CD4-positive, alpha-beta T cell treated with Interleukin-17A for 1 hour (primary cell): ENCODE data around the gene POMC.
A peak's percentile ranks its signal among the peaks of the same experiment; 100 is the strongest.
"Not testable (repeated sequence)": the region's sequence is repeated elsewhere in the genome, so short reads cannot be mapped to it uniquely, and the experiment has no call there.

Source experiments
- DNase-seq: peaks from one replicate; pipeline ENCODE4 v3.0.0-alpha.2; 2020

Gene POMC

DNA sequence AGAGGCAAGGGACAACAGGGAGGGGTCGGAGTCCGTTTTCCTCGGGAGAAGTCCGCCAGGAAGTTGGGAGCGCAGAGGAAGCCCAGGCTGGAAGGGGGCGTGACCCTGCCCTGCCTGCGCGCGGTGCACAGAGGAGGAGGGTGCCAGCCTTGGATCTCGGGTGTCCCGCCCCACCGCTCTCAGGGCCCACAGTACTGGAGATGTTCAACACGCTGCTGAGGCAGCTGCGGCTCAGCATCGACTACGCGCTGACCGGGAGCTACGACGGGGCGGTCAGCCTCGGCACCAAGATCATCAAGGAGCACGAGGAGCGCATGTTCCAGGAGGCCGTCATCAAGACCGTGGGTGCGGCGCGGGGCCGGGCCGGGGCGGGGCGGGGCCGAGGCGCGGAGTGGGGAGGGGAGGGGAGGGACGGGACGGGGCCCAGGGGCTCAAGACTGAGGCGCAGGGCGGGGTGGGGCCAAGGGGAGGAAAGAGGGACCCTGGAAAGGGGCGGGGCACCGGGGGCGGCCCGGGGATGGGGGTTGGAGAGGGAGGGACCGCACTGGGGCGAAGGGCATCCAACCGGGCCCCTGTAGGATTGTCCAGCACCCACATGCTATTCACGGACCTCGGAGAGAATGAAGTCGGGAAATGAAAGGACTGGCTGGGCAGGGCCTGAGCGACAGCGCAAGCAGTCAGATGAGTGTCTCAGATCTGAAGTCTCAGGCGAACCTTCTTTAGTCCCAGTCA lies 36.6 kb downstream of the POMC start:
- peak; percentile 3 for DNase-seq

DNA sequence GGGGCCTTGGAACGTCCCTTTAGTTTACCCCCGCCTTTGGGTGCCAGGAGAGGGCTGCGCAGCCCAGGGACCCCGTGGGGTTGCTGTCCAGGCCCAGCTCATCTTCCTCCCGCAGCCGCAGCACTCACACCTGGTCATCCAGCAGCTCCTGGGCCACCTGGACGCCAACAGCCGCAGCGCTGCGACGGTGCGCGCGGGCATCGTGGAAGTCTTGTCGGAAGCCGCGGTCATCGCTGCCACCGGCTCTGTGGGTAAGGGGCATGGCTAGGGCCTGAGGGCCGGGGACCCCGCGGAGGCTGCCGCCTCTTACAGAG lies 37.2 kb downstream of the POMC start:
- no peak for DNase-seq

DNA sequence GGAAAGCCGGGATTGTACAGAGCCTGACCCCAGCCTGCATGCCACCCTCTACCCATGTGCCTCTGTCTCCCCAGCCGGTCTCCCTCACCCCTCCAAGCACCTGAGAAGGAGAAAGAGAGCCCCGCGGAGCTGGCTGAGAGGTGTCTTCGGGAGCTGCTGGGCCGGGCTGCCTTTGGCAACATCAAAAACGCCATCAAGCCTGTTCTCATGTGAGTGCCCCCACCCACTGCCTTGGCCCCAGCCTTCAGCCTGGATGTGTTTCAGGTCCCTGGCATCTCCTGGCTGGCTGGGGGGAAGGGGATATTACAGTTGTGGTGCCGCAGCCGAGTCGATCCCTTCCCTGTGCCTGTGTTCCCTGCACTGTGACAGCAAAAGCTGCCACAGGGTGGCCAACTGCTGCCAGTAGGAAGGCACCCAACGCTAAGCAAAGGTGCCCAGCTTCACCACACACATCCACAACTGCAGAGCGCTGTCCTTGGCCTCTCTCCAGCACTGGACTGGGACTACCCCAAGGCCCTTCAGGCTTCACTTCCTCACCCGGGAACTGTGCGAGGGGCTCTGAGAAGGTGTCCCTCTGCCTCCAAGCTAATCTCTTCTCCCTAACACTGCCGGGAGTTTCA lies 38.4 kb downstream of the POMC start:
- DNase-seq: no peak

DNA sequence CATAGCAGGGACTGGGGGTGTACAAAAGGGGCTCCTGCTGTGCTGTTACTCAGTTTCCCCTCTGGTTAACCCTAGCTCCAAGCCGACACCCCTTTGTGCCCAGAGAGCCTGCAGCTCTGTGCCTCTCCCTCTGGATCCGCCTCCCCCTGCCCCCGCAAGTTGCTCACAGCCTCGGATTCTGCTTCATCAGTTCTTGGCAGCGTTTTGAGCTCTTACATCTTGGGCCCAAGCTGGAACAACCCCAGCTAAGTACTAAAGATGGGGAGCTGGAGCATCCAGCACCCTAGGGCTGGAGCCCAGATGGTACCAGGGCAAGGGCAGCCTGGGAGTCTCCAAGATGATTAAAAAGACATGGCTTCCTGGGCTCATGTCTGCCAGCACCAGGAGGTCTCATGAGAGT lies 40.7 kb downstream of the POMC start:
- no peak for DNase-seq

DNA sequence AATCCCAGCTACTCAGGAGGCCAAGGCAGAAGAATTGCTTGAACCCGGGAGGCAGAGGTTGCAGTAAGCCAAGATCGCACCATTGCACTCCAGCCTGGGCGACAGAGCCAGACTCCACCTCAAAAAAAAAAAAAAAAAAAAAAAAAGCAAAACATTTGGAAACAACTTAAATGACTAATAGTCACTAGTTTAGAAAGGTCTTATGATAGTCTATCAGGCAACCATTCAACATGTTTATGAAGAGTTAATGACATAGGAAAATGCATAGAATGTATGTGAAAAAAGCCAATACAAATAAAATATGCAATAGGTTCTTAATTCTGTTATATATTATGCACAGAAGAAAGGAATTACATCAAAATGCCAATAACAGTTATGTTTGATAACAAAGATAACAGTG lies 41.3 kb downstream of the POMC start:
- not testable (repeated sequence) for DNase-seq

DNA sequence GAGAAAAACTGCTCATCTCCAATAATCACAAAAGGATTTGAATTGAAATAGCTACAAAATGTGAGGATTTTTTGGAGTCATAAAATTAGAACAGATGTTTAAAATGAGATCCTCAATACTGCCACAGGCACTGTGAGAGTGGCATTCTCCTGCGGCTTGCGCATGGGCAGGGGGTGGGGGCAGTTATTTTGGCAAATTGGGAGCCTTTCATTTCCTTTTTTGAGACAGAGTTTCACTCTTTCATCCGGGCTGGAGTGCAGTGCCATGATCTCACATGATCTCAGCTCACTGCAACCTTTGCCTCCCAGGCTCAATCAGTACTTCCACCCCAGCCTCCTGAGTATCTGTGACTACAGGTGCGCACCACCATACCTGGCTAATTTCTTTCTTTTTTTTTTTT lies 42.4 kb downstream of the POMC start:
- DNase-seq: no peak

DNA sequence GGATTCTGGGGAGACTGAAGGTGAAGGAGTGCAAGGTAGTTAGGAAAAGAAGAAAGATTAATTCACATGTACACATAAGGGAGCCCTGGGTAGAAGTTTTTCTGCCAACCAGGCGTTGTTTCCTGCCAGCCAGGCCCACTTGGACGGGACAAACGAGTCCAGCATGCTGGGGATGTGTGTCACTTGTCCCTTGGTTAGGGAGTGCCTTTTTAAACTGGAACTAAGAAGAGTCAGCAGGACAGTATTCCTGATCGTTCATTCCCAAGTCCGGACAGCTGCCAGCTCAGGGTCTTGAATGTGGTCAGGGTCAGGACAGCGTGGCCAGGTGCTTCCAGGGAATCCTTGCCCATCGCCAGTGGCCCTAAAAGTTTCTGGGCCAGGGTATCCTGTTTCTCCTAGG lies 43.2 kb downstream of the POMC start:
- no peak for DNase-seq

DNA sequence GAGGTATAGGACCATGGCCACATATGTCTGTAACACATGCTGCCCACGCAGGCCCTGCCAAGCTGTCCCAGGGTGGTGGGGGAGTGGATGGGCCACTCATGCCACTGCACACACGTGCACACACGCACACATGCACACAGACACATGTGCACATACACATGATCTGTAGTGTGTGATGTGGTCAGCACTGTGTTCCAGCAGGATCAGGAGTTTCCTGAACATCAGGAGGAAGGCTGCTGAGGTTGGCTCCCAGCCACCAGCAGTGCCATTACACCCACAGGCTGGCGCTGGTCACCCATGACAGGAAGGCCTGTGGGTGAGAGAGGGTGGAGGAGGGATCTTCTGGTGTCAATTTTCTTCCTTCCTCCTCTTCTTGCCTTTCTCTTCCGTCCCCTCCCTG lies 44.7 kb downstream of the POMC start:
- DNase-seq: no peak

DNA sequence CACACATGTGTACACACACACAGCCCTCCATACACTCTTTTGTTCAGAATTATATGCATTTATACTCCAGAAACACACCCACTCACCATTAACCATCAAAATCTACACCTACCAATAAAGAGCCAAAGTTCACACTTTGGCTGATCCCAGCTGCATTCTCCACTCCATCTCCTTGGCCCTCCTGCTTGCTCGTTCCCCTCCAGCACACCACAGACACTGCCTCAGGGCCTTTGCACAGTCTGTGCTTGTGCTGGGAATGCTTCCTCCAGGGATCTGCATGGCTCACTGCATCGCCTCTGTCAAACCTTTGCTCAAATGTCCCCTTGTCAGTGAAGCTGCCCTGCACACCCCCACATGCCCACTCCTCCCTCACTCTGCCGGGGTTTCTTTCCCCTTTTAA lies 46.0 kb downstream of the POMC start:
- DNase-seq: no peak

DNA sequence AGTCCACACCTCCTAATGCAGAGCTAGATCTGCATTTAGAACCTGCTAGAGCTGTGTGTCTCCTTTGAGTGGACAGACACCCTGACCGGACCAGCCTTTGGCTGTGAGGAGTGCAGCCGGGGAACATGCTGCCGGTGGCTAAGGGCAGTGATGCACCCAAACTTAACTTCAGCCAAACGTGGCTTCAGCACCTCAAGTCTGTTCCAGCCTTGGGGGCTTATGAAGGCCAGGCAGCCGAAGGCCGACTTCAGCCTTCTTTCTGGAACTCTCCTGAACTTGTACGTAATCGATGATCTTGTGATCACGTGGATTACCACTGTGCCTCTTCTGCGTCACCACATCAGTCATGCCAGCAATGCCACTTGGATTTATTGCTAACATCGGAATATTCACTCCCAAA lies 49.1 kb downstream of the POMC start:
- DNase-seq: no peak

DNA sequence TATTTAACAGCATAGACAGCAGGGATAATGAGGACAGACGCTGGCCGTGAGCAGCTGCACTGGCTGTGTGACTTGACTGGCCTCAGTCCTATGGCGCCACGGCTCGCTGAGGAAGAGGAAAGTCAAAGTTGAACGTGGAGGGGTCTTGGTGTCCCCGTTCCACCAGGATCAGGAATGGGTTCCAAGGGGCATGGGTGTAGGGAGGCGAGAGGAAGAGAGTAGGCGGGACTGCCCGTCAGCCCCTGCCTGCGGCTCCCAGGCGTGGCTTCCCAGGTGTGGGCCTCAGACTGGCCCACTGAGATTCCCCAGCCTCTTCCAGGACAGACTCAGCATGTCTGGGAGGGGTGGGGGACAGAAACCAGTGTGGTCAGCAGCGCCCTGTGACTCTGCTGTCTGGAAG lies 51.4 kb downstream of the POMC start:
- no peak for DNase-seq

DNA sequence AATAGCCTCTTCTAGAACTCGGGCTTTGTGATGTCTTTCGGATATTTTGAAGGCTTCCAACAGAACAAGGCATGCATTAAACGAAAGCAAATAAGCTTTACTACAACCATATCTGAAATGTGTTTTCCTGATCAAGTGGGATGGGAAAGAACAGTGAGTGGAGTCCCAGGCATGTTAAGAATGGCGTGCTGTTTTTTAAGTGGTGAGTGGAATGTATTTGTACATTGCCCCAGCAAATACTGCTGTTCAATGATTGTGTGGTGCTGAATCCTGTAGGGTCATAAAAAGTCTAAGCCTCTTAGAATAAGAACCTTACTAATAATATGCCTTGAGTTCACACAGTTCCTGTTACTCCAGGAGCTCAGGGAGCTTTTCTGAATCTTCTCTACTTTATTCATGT lies 52.5 kb downstream of the POMC start:
- no peak for DNase-seq

DNA sequence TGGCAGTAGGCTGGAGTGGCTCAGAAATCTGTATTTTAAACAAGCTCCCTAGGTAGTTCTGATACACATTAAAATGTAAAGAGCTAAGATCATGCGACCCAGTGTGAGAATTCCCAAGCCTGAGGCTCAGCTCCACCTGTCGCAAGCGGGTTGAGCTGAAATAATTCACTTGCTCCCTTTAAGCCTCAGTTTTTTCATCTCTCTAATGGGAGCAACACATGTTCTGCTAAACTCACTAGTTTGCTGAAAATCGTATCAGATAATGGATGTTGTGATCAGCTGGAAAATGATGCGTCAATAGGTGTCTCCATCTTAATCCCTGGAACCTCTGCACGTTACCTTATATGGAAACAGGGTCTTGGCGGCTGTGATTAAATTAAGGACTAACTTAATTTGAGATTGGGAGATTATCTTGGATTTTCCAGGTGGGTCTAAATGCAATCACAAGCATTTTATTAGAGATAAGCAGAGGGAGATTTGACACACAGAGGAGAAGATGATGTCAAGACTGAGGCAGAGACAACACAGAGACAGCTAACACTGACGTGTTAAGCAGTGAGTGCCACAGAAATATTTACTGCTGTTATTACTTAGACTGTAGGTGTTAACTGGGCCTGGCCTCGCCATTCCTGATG lies 53.0 kb downstream of the POMC start:
- no peak for DNase-seq

DNA sequence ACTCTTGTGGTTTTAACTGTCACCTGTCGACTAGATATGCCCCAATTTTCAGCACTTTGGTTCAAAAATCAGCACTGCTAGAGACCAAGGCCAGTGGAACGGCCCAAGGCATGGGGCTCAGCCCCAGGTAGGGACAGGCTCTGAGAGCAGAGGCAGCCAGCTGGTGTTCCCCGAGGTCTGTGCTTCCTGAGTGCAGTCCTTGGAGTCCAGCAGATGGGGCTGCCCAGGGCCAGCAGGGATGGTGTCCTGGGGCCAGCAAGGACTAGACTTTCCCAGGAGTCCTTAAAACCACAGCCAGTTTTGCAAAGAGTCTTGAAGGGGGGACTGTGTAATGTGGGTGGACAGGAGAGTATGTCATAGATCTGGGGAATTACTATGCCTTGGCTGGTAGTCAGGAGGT lies 56.3 kb downstream of the POMC start:
- DNase-seq: no peak
